LoVo (cell line): ENCODE measurements around the gene DCAF12.

Source experiments
- DNase-seq: peaks from one replicate; pipeline ENCODE4 v3.0.0-alpha.2; 2016; ENCODE audit warnings: low spot score

DCAF12 gene

DNA sequence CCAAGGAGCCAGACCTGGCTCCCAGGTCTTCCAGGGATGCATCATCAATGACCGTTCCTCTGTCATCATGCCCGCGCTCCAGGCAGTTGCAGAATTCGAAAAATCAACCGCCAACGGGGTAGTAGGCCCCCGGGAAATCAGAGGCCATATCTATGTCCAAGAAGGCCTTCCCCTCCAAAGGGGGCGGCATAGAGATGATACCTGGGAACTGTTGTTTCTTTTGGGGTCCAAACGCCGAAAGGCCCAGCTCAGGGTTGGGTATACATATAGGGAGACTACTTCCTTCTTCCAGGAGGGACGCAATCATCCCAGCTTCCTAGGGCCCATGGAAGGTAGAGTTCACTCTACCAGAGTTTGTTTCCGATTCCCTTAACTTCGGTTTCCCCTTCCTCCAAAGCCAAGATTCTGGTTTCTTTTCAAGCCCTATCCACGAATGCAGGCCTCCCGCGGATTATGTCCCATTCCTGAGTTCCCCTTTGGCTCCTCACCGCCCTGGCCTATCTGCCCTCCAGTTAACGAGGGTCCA is 754 bp downstream of the DCAF12 start:
- peak; percentile 5 for DNase-seq

- DNase-seq, result no peak
Observed at GRCh38 chr9:34124926-34125325, 1.6 kb downstream of the DCAF12 start.

GRCh38 chr9:34124099-34124498 is 2.4 kb downstream of the DCAF12 start:
- no peak for DNase-seq

- DNase-seq, result no peak
Observed at GRCh38 chr9:34123682-34124081, 2.8 kb downstream of the DCAF12 start.

GRCh38 chr9:34121996-34122395 is 4.5 kb downstream of the DCAF12 start:
- no peak for DNase-seq

DNA sequence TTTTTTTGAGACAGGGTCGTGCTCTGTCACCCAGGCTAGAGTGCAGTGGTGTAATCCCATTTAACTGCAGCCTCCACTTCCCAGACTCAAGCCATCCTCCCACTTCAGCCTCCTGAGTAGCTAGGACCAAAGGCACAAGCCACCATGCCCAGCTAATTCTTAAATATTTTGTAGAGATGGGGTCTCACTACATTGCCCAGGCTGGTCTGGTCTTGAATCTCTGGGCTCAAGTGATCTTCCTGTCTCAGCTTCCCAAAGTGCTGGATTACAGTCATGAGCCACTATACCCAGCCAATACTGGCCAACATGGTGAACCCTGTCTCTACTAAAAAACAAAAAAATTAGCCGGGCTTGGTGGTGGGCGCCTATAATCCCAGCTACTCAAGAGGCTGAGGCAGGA is 6.8 kb downstream of the DCAF12 start:
- DNase-seq, result no peak

DNA sequence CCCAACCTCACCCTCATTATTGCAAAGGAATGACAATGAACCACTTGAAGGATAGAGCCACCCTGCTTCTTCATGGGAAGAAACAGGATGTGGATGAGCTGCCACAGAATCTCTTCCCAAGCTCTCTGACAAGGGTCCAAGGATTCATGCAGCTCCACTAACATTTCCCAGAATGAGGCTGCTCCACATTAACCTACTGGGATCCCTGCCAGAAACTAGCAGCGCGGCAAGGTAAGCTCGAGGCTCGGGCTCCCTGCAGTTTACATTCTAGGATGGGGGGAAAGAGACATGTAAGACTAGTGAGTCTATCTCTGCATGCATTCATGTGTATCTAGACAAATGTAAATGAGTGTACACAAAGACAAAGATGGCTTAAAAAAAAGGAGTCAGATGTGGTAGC is 12.1 kb downstream of the DCAF12 start:
- DNase-seq, result no peak

DNA sequence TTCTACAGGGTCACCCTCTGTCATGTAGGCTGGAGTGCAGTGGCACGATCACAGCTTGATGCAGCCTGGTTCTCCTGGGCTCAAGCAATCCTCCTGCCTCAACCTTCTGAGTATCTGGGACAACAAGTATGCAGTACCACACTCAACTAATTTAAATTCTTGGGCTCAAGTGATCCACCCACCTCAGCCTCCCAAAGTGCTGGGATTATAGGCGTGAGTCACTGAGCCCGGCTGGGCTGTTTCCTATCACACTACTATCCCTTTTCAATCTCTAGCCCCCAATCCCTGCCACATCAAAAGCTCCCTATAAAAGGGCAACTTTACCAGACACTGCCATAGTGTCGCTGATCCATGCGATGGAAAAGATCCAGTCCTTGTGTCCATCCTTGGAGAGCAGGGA is 20.4 kb downstream of the DCAF12 start:
- no peak for DNase-seq

GRCh38 chr9:34102796-34103195 is 23.7 kb downstream of the DCAF12 start:
- no peak for DNase-seq

DNA sequence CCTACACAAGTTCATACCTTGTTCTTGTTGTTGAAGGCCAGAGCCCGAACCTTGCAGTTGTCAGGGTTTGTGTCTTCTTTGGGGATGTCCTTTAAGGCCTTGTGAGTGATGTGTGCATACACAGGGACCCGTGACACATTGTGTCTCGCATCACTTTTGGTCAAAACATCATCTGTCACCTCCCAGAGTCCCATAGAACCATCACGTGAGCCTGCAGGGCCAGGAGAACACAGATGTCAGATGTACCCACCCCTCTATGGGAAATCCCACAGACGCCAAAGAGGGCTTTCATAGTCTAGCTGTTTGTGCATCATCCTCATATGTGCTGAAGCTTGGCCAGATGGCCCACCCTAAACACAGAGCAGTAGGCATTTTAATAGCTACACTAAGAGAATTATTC is 28.2 kb downstream of the DCAF12 start:
- no peak for DNase-seq

DNA sequence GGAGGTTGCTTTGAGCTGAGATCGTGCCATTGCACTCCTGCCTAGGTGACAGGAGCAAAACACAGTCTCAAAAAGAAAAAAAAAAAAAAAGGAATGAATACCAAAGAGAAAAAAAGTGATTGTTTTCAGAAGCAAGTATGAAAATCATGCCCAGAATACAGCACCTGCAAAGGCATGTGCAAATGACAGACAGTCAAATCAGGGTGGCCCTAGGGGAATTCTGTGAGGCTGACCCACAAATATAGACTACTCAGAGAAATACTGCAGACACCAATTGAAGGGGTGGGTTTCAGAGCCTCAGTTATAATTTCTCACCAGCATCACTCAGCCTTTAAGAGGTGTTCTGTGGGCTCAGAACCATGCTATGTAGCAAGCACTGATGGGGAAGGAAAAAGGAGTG is 28.6 kb downstream of the DCAF12 start:
- DNase-seq, result no peak

DNA sequence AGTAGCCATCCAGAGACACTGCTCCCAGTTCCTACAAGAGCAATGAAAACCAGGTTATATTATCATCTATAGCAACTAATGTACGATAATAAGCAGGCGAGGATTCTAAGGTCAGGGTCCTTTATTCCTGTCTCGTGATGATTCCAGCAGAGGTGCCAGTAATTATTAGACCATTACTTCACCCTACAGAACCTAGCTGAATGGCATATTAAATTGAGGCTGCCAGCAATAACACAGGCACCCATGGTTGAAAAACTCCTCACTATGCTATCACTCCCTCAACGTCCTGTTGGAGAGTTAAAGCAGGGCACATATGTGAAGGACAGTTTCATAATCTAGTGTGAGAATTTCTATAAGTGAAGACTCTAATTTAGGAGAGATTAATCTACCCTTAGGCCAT is 29.7 kb downstream of the DCAF12 start:
- no peak for DNase-seq

GRCh38 chr9:34093578-34093977 is 32.9 kb downstream of the DCAF12 start:
- no peak for DNase-seq

GRCh38 chr9:34089311-34089710 is 37.2 kb downstream of the DCAF12 start:
- no peak for DNase-seq

GRCh38 chr9:34087370-34087769 is 39.1 kb downstream of the DCAF12 start:
- DNase-seq, result no peak

DNA sequence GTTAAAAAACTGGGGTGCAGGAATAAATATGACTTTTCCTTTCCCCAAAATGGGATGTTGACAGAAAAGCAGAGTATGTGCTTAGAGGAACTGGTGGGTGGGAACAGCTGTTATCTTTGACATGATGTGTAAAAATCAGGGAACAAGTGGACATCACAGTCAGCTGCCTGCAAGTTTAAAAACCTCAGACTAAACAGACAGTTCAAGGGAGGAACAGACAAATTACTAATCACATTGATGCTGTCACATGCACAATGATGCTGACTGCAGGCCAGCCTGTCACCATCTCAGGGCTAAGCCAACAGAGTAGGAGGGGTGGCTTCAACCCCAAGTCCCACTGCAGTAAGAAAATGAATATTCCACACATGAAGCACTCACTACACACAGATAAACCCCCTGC is 39.6 kb downstream of the DCAF12 start:
- DNase-seq, result no peak

GRCh38 chr9:34085581-34086500 is 40.7 kb downstream of the DCAF12 start:
- DNase-seq, result no peak

DNA sequence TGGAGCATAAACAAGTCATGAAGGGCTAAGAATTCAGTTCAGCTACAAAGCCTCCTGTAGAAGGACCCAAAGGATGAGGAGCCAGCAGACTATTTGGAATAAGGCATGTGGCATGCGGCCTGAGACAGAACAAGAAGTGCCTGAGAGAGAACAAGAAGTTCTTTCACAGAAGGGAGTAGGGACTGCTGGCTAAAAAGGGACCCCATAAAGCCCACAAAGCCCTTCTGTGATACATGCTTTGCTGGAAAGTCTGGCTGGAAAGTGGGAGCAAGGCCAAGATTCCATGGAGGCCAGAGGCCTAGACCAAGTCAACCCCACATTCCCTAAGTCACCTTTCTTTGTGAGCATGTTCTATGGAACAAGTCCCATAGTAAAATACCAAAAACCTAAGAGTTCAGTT is 41.9 kb downstream of the DCAF12 start:
- DNase-seq, result no peak

GRCh38 chr9:34079181-34079580 is 47.3 kb downstream of the DCAF12 start:
- DNase-seq, result peak; percentile 21

DNA sequence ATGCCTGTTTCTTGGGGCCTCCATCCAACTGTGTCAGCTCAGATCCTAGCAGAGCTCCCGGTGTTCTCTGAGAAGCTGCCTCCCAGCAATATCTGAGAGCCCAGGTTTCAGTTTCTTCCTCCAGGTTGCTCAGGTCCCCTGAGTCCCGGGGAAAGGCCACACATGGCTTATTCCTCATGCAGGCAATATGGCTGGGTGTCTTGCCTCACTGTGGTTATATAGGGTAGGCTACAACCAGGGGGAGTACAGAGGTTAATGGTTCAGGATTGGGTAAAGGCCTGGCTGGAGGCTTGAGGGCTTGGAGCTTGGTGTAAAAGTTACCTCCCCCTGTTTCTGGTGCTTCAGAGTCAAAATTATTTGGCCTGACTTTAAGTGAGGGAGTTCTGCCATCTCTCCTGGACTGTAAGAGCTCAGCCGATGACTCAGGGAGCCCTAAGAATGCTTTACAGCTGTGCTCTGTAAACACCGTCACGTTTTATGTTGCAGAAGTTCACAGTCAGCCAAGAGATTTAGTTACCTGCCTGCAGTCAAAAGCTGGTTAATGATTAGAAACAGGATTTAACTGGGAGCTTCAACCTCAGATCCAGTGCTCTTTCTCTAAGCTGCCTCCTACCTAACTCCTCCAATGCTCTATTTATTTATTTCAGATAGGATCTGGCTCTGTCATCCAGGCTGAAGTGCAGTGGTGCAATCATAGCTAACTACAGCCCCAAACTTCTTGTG is 53.5 kb downstream of the DCAF12 start:
- peak; percentile 94 for DNase-seq

- peak; percentile 49 for DNase-seq
Observed at GRCh38 chr9:34072410-34072809, 54.1 kb downstream of the DCAF12 start.

DNA sequence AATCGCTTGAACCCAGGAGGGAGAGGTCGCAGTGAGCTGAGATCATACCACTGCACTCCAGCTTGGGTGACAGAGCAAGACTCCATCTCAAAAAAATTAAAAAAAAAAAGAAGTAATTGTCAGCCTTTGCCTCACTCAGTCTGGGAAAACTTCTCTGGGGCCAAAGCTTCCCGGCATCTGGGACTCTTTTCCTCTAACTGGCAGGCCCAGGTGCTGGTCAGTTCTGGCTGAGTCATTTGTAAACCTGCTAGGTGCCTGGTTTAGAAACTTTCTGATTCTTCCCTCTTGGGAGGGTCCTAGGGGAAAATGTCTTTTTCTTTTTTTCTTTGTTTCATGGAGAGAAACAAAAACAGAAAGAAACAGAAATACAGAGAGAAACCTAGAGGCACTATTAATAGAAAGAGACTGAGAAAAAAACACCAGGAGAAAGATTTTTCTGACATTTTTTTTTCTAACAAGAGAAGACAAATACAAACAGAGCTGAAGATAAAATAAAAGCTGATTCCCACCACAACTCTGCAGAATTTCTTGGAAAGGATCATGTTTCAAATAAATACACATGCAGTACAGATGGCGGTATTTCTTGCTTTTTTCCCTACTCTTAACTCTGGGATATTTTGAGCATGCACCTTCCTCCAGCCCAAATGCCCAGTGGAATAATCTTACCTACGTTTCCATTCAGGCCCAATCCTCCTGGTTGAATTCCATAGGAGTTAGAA is 55.7 kb downstream of the DCAF12 start:
- no peak for DNase-seq

DNA sequence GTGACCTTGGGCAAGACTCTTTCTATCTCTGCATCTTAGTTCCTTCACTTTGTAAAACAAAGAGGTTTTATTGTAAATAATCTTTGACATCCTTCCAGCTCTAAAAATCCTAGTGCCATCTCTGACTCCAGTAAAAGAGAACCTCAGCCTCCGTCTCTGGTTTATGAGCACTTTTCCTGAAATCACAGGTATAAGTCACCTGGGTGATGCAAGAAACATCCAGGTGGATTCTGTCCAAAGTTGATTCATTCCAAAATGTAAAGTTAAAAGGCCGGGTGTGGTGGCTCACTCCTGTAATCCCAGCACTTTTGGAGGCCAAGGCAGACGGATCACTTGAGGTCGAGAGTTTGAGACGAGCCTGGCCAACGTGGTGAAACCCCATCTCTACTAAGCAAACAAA is 56.7 kb downstream of the DCAF12 start:
- DNase-seq, result no peak
